Pancreas (tissue), 10 donors: ENCODE results near the gene TWIST2. TPM values are rescaled to one million over a fixed set of nuclear protein-coding genes. Genes with fewer than 3 reads are reported as not detected.

Experiments used
- ATAC-seq, 4 donors: fragments of 200-7000 bp; cut with Tn5 transposase; one replicate each; pipeline versions ENCODE4 v1.8.0 to v1.9.1; 2020; ENCODE audit warnings: mild to moderate bottlenecking in 4 of 4, moderate library complexity in 4 of 4
- DNase-seq, 6 donors: peaks; one replicate each; pipeline ENCODE4 v3.0.0-alpha.2; 2020
- FAIRE-seq: peaks from 2 replicates; lab custom pipeline; 2012; peaks lifted over from hg19 to GRCh38; lab: Jason Lieb, UNC
- H3K27ac ChIP-seq, 4 donors: fragments of 200-600 bp; sonication (generic); 1 replicate in 3 of 4; 2 replicates in 1 of 4; pipeline versions ENCODE4 v1.5.0 to v1.8.0; 2020
- H3K27me3 ChIP-seq, 4 donors: fragments of 200-600 bp; one replicate each; pipeline ENCODE4 v1.8.0; 2021
- H3K36me3 ChIP-seq, 3 donors: fragments of 200-600 bp; sonication (generic) in 1 of 3; one replicate each; pipeline versions ENCODE4 v1.5.0 to v1.8.0; 2020 to 2021
- H3K4me1 ChIP-seq, 3 donors: fragments of 200-600 bp; one replicate each; pipeline ENCODE4 v1.8.0; 2021
- H3K4me3 ChIP-seq, 4 donors: fragments of 200-600 bp; sonication (generic) in 2 of 4; one replicate each; pipeline versions ENCODE4 v1.5.0 to v1.8.0; 2020 to 2021
- H3K9me3 ChIP-seq, 4 donors: fragments of 200-600 bp; one replicate each; pipeline ENCODE4 v1.8.0; 2021
- CTCF ChIP-seq, 4 donors: fragments of 200-600 bp; sonication (generic) in 3 of 4; IDR thresholded peaks; one replicate each; pipeline versions ENCODE4 v1.5.0 to v1.8.0; 2021; ENCODE audit warnings: antibody characterized with exemption in 4 of 4
- WGBS, 2 donors: extraction: QIAGEN DNeasy Blood & Tissue Kit; methylation state at CpG; one replicate each; pipeline ENCODE4 v1.1.7; 2013; 5-methylcytosine and 5-hydroxymethylcytosine counted together
- intact Hi-C, 3 donors: fragments of 100-400 bp; cut with DNase I; formaldehyde crosslinking; loops; one replicate each; pipeline versions ENCODE4 v1.11.1 to v1.14.2; 2022
- polyA plus RNA-seq, 2 donors: library from polyadenylated mRNA; stranded (reverse); fragments of 200-250 nt; gene quantifications; one replicate each; pipeline ENCODE4 v1.2.3, GENCODE V29; 2013
- total RNA-seq, 6 donors: library from RNA; stranded (reverse); fragmentation: NEBNext Ultra II Directional in 4 of 6; extraction: Animal tissue kit (Norgen Biotek cat#: 25700) in 4 of 6; gene quantifications; one replicate each; pipeline versions ENCODE4 v1.2.1 to v1.2.4, GENCODE V29; 2021 to 2023
- donor health status: healthy with polysubstance abuse.
- donor health status: DM: no; HTN: no; CAD: no; lungs with moderate emphysema.
- donor health status: DM: no; HTN: no; CAD: no.
- donor health status: control.
- donor health status: control.
- donor health status: Bipolar disorder and iron deficiency.
- donor health status: DM: yes; HTN: yes; CAD: no.
- donor health status: DM: no; HTN: no; CAD: no.
- donor health status: DM: no; HTN: no; CAD: no.
- donor health status: DM: yes; HTN: yes; CAD: no.

TWIST2 gene
- total and polyA plus RNA-seq, 8 donors: 0.31 to 3.0 (median 1.1) TPM

GRCh38 chr2:238861766-238862315 lies 14.0 kb downstream of the TWIST2 start:
- ATAC-seq (no peak), FAIRE-seq (no peak)

GRCh38 chr2:238862701-238863100 lies 14.8 kb downstream of the TWIST2 start:
- no peaks in the 10 kb centered on the region for H3K36me3 ChIP-seq
- no peak overlapping the region for H3K4me3 ChIP-seq
- no peak for FAIRE-seq
- intact Hi-C loops: no loop called here
- H3K9me3 ChIP-seq: no peaks in the 10 kb centered on the region
- no peak for DNase-seq
- no peaks in the 10 kb centered on the region for H3K27me3 ChIP-seq
- no peak overlapping the region for H3K27ac ChIP-seq
- no peak for ATAC-seq
- 58 to 64% methylated on average over 5 of the region's 5 CpGs for WGBS, 2 donors
- no peaks in the 10 kb centered on the region for H3K4me1 ChIP-seq
- no peak for TF ChIP-seq CTCF (IDR thresholded peaks at IDR 0.05)

More at GRCh38 chr2:238861766-238862315, 14.0 kb downstream of the TWIST2 start:
- peak in 1 of 6 donors; percentile 26 for DNase-seq
- TF ChIP-seq CTCF (IDR thresholded peaks at IDR 0.05): no peak
- H3K27me3 ChIP-seq: no peaks in the 10 kb centered on the region
- no peak overlapping the region for H3K4me3 ChIP-seq
- 75 to 86% methylated on average over 10 of the region's 10 CpGs for WGBS, 2 donors
- H3K36me3 ChIP-seq: no peaks in the 10 kb centered on the region
- intact Hi-C loops: no loop called here
- no peak overlapping the region for H3K27ac ChIP-seq
- H3K9me3 ChIP-seq: no peaks in the 10 kb centered on the region
- no peaks in the 10 kb centered on the region for H3K4me1 ChIP-seq

GRCh38 chr2:238863231-238863630 lies 15.3 kb downstream of the TWIST2 start:
- Histone ChIP-seq H3K4me3 (no peak overlapping the region), H3K36me3 (no peaks in the 10 kb centered on the region), H3K9me3 (no peaks in the 10 kb centered on the region), H3K4me1 (no peaks in the 10 kb centered on the region), H3K27me3 (no peaks in the 10 kb centered on the region), H3K27ac (no peak overlapping the region)
- TF ChIP-seq CTCF (IDR thresholded peaks at IDR 0.05): no peak
- ATAC-seq: no peak
- peak in 2 of 6 donors; percentile 2 to 28 for DNase-seq
- 84 to 88% methylated on average over 14 of the region's 14 CpGs for WGBS, 2 donors
- intact Hi-C loops: no loop called here
- no peak for FAIRE-seq

GRCh38 chr2:238863749-238864206 lies 15.9 kb downstream of the TWIST2 start:
- no peak for FAIRE-seq
- DNase-seq: peak in 1 of 6 donors; percentile 31
- intact Hi-C loops: no loop called here
- no peak for ATAC-seq
- Histone ChIP-seq H3K9me3 (no peaks in the 10 kb centered on the region), H3K4me1 (no peaks in the 10 kb centered on the region), H3K27ac (no peak overlapping the region), H3K36me3 (no peaks in the 10 kb centered on the region), H3K4me3 (no peak overlapping the region), H3K27me3 (no peaks in the 10 kb centered on the region)
- 63 to 66% methylated on average over 9 of the region's 9 CpGs for WGBS, 2 donors
- TF ChIP-seq CTCF (IDR thresholded peaks at IDR 0.05): no peak
